Bone marrow (tissue), 2 donors: Measurements from ENCODE around the gene PHACTR1.

Experiments
- DNase-seq, 2 donors: peaks; one replicate each; lab custom pipeline; 2025; lab: John Stamatoyannopoulos, UW

PHACTR1 gene

DNA sequence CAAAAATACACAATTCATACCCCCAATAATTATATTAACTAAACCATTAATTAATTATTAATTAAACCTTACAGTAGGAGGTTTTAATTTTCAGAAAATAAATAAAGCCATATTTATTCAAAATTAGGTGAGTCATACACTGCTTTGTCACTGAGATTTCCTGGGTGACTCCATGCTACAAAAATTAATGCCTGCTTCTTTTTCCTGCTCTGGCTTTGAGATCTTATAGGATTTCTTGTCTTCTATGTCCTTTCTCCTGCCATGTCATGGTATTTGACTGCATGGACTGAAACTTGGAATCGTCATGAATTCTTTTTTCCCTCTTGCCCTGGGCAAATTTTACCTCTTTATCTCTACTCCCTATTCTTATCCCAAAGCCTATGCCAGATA lies 133.2 kb downstream of the PHACTR1 start:
- DNase-seq: no peak

GRCh38 chr6:12851123-12851695 lies 134.6 kb downstream of the PHACTR1 start:
- DNase-seq: no peak

- no peak for DNase-seq
Measured at GRCh38 chr6:12861603-12862002, 145.0 kb downstream of the PHACTR1 start.

DNA sequence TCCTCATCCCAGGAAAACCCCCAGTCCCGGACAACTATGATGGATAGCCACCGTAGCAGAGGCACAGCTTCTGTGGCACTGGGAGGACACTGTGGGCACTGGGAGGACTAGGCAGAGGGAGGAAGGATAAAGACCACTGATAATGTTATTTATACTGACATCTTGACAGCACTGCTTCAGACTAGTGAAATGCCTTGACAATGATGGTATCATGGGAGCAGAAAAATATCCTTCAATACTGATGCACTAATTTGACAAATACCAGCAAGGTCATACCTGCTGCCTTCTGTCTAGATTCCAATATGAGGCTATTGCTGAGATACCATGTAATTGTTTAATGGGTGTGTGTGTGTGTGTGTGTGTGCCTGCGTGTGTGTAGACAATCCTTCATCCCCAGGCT lies 148.6 kb downstream of the PHACTR1 start:
- DNase-seq: no peak

GRCh38 chr6:12865671-12866181 lies 149.2 kb downstream of the PHACTR1 start:
- DNase-seq: no peak

DNA sequence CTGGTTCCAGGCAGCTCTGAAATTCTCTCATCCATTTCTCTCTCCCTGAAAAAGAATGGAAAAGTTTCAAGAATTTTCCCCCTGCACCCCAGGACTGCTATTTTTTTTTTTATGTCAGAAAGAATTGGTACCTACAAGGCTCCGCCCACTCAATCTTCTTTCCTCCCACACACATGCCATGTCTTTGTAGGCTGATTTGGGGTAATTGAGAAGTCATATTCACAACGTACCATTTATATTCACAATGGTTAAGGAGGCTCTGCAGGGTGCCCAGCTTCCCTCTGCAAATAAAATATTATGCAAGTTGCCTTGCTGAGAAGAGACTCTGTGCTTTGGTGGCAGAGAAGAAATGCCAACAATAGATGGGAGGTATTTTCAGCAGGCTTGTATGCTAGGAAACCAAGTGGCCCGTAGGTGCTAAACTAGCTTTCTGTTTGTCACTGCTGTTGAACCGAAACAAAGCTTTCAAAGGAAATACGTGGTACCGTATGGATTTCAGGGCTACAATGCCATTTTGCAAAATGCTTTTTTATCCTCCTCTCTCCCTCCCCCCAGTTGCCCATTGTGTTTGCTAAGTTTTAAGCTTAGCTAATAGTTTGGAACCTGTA lies 150.0 kb downstream of the PHACTR1 start:
- DNase-seq: no peak

DNA sequence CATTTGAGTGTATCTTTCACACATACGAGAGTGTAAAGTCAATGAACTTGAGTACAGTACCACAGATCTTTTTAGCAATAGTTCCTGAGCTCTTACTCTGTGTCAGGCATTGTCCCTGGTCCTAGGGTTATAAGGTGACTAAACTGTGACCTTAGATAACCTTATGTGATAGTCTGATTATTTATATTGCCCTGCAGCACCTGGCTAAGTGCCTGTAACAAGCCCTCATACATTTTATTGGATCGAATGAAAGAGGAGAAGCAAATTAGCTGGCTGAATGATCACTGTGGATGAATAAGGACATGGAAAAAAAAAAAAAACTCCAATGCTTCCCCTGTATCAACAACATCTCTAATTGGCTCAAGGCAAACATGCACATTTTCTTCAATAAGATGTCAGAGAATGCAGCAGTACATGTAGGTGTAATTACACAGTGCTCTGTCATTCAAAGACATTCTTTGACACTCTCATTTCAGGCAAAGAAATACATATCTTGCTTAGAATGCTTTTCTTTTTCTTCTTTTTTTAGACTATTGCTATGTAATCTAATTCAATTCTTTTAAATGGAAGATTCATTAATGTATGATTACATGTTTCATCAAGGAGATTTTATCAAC lies 153.4 kb downstream of the PHACTR1 start:
- DNase-seq: no peak

GRCh38 chr6:12873691-12874090 lies 157.1 kb downstream of the PHACTR1 start:
- no peak for DNase-seq

DNA sequence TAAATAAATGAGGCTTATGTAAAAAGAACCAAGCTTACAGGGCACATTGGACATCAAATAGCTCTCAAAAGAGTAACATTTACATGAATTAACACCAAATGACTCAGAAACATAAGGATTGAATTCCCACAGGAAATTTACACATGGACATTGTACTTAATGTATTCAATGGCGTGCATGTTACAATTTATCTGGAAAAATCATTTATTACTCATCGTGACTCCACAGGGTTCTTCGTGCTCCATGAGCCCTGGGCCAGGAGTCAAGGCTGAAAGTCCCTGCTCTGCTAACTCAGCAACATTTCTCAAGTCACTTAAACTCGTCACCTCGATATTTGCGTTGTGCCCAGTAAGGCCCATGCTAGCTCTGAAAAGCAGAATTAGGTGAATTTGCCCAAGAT lies 158.5 kb downstream of the PHACTR1 start:
- no peak for DNase-seq

GRCh38 chr6:12878741-12879140 lies 162.2 kb downstream of the PHACTR1 start:
- no peak for DNase-seq

DNA sequence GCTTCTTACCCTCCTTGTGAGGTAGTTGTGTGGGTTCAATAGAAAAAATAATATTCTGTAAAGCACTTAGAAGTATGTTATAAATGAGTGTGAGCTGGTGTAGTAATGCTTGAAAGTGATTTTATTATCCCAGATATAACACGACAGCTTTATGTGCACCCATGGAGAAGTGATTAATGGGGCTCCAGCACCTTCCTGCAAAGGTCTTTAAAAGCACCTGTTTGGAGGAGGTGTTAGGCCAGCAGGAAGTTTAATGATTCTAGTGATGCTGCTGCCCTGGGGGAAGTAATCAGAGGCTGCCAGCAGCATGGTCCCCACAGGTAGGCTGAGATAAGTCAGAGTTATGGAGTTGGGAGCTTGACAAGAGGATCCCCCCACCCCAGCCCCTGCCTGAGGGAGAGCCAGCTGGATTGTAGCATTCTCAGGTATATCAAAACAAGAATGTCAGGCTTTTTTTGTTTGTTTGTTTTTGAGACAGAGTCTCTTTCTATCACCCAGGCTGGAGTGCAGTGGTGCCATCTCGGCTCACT lies 166.3 kb downstream of the PHACTR1 start:
- no peak for DNase-seq

- no peak for DNase-seq
Measured at GRCh38 chr6:12884983-12885382, 168.4 kb downstream of the PHACTR1 start.

GRCh38 chr6:12886961-12887775 lies 170.6 kb downstream of the PHACTR1 start:
- DNase-seq: no peak

DNA sequence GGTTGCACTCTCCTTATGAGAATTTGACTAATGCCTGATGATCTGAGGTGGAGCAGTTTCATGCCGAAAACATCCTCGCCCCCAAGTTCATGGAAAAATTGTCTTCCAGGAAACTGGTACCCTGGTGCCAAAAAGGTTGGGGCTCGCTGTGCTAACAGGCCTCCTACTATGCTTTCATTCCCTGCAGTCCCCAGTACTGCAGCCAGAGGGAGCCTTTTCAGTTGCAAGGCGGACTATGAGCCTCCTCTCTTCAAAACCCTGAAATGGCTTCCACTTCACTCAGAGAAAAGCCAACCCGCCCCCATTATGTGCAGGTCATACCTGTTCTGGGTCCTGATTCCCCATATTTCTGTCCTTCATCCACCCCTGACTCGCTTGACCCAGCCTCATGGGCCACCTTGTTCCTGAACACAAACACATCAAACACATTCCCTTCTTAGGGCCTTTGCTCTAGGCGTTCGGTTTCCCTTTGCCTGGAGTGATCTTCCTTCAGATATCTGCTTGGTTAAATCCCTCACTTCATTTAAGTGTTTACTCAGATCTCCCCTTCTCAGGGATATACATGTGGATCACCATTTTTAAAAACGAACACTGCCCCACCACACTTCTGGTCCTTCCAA lies 173.7 kb downstream of the PHACTR1 start:
- no peak for DNase-seq

DNA sequence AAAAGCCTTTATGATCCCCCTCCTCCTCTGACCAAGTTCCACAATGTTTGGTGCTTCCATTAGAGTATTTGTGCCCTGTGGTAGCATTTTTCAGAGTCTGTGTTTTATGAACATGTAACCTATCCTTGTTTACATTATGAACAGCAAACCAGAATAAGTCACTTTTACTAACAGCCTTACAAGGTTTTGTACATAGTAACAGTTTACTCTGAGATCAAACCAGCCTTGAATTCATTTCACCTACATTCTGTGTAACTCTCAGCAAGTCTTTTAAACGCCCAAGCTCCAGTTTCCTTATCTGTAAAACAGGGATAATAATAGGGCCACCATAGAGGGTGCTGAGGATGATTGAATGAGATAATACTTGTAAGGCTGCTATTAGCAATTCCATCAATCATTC lies 175.0 kb downstream of the PHACTR1 start:
- no peak for DNase-seq

- DNase-seq: no peak
Measured at GRCh38 chr6:12892151-12892550, 175.6 kb downstream of the PHACTR1 start.

- DNase-seq: no peak
Measured at GRCh38 chr6:12893036-12893435, 176.5 kb downstream of the PHACTR1 start.

- DNase-seq: no peak
Measured at GRCh38 chr6:12895721-12896120, 179.2 kb downstream of the PHACTR1 start.

GRCh38 chr6:12896208-12896733 lies 179.7 kb downstream of the PHACTR1 start:
- DNase-seq: no peak

DNA sequence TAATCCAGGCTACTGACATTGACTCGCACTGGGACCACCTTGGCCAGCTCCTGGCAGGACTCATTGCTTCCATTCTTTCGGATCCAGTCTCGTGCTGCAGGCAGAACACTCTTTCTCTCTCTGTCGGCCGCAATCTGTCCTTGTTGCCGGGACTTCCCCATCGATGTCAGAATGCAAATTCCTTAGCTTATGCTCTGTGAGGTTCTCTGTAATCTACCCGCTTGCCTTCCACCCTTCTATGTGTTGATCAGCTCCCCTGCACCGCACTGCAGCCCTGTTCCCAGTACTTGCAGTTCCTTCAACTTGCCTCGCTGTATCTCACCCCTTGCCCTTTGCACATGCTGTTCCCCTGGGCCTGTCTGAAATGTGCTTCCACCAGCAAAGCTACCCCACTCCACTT lies 182.0 kb downstream of the PHACTR1 start:
- DNase-seq: no peak

DNA sequence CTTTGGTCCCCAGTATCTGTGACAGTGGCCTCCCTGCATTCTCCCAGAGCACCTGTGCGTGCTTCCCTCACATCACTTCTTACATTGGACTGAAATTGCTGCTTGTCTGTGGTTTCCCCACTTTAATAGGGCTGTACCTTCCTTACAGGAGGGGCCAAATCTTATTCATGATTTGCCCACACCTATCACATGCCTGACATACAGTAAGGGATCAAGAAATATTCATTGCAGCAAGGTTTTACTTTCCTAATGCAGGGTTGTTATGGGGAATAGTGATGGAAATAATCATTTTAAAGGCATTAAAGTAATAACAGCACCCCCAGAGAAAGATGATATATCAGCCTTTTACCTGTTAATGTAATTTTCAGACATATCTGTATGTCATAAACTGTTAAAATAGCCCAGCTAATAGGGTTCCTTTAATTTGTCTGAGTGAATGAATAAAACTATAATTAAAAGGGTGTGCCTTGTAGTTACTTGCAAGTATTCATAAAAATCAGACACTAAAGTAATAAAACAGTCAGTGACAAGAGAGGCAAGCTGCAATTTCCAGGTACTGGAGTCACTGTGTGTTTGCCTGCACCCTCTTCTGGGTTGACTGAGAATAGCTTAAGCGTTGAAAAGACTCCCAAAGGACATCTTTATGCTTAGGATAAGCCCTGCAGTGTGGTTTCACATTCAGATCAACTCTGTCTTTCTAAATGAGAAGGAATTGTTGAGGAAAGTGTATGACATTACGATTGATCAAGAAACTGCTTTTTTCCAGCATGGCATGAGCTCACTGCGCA lies 182.7 kb downstream of the PHACTR1 start:
- DNase-seq: no peak
